Measurements from ENCODE around the gene VKORC1.

Gene VKORC1

GRCh38 chr16:31063495-31063842 lies 31.1 kb downstream of the VKORC1 start:
- DNase-seq, result no peak
- intact Hi-C loops (cut with DNase I; ENCODE audit: low total_unique reads), result no loop called here
- peaks cover 0 to 11% (median 10%) of the 10 kb centered on the region in 4 donors for H3K4me1 ChIP-seq
- no peak overlapping the region for H3K27ac ChIP-seq
- TF ChIP-seq, protein P1, sequence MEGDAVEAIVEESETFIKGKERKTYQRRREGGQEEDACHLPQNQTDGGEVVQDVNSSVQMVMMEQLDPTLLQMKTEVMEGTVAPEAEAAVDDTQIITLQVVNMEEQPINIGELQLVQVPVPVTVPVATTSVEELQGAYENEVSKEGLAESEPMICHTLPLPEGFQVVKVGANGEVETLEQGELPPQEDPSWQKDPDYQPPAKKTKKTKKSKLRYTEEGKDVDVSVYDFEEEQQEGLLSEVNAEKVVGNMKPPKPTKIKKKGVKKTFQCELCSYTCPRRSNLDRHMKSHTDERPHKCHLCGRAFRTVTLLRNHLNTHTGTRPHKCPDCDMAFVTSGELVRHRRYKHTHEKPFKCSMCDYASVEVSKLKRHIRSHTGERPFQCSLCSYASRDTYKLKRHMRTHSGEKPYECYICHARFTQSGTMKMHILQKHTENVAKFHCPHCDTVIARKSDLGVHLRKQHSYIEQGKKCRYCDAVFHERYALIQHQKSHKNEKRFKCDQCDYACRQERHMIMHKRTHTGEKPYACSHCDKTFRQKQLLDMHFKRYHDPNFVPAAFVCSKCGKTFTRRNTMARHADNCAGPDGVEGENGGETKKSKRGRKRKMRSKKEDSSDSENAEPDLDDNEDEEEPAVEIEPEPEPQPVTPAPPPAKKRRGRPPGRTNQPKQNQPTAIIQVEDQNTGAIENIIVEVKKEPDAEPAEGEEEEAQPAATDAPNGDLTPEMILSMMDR (IDR thresholded peaks at IDR 0.05), result no peak
- H3K36me3 ChIP-seq, result peaks cover 18 to 41% (median 23%) of the 10 kb centered on the region in 3 donors
- no peaks in the 10 kb centered on the region for H3K27me3 ChIP-seq
- no peak overlapping the region for H3K4me3 ChIP-seq
- no peaks in the 10 kb centered on the region for H3K9me3 ChIP-seq

DNA sequence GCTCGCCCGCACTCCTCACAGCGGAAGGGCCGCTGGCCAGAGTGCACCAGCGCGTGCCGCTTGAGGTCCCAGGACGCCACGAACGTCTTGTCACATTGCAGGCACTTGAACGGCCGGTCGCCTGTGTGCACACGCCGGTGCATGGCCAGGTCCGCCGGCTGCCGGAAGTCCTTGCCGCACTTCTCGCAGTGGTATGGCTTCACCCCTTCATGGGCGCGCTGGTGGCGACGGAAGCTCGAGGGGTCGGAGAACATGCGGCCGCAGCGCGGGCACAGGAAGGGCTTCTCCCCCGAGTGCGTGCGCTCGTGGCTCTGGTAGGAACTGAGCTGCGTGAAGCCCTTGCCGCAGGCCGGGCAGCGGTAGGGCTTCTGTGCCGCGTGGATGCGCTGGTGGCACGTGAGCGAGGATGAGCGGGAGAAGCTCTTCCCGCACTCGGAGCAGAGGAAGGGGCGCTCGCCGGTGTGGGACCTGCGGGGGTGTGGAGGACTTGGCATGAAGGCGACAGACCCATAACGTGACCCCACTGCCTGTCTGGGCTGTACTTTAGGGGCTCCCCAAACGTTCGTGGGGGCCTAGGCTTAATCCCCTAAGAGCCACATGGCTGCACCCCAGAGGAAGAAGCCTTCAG lies 32.7 kb downstream of the VKORC1 start:
- intact Hi-C loops (cut with DNase I; ENCODE audit: low total_unique reads), result no loop called here
- no peak overlapping the region for H3K4me3 ChIP-seq
- no peak overlapping the region for H3K27ac ChIP-seq
- H3K36me3 ChIP-seq, result peaks cover 25 to 52% (median 33%) of the 10 kb centered on the region in 3 donors
- no peaks in the 10 kb centered on the region for H3K9me3 ChIP-seq
- peaks cover 0 to 11% (median 10%) of the 10 kb centered on the region in 4 donors for H3K4me1 ChIP-seq
- no peaks in the 10 kb centered on the region for H3K27me3 ChIP-seq
- TF ChIP-seq, protein P1 (IDR thresholded peaks at IDR 0.05), result no peak
- no peak for DNase-seq

DNA sequence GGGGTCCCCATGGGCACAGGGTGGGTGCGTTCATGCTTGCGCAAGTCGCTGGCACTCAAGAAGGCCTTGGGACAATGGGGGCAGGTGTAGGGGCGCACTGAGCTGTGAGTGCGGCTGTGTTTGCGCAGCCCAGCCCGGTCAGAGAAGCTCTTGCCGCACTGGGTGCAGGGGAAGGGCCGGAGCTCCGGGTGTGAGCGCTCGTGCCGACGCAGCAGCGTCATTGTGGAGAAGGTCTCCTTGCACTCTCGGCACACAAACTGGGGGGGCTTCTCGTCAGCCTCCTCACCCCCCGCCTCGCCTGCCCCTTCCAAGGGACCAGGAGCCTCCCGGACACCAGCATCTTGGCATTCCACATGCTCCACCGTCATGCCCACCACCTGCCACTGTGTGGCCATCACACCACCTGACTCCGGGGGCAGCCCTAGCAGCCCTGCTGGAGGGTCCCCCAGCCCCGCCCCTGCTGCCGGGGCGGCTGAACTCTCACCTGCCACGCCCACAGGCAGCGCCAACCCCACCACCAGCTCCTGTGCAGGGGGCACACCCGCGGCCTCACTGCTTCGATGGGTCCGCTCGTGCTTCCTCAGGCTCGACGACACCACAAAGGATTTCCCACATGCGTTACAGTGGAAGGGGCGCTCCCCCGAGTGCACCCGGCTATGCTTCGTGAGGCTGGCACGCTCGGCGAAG lies 33.3 kb downstream of the VKORC1 start:
- intact Hi-C loops (cut with DNase I; ENCODE audit: low total_unique reads), result no loop called here
- DNase-seq, result no peak
- Histone ChIP-seq H3K27me3 (no peaks in the 10 kb centered on the region), H3K4me3 (no peak overlapping the region), H3K9me3 (no peaks in the 10 kb centered on the region), H3K27ac (no peak overlapping the region), H3K4me1 (peaks cover 0 to 11% (median 10%) of the 10 kb centered on the region in 4 donors), H3K36me3 (peaks cover 25 to 52% (median 33%) of the 10 kb centered on the region in 3 donors)
- TF ChIP-seq, protein P1 (IDR thresholded peaks at IDR 0.05), result no peak

DNA sequence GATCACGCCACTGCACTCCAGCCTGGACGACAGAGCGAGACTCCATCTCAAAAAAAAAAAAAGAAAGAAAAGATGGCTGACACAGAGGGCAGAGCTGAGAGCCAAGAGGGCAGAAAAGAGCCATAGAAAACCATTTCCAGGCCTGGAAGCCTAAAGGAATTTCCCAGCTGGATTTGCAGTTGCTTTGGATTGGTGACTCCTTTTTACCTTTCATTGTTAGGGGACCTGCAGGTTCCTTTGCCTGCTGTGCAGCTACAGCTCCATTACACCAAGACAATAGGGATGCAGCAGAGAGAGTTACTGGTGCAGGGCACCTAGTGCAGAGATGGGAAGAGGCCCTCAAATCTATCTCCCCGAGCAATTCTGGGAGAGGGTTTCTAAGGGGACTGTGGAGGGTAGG lies 39.0 kb downstream of the VKORC1 start:
- TF ChIP-seq, protein P1 (IDR thresholded peaks at IDR 0.05), result no peak
- Histone ChIP-seq H3K36me3 (peaks cover 9 to 19% (median 16%) of the 10 kb centered on the region in 3 donors), H3K27ac (no peak overlapping the region), H3K27me3 (no peaks in the 10 kb centered on the region), H3K4me1 (no peaks in the 10 kb centered on the region), H3K4me3 (no peak overlapping the region), H3K9me3 (no peaks in the 10 kb centered on the region)
- intact Hi-C loops (cut with DNase I; ENCODE audit: low total_unique reads), result no loop called here
- DNase-seq, result no peak

GRCh38 chr16:31052114-31052513 lies 42.5 kb downstream of the VKORC1 start:
- peak in 1 of 2 donors; percentile 66 for DNase-seq
- intact Hi-C loops (cut with DNase I; ENCODE audit: low total_unique reads), result no loop called here
- Histone ChIP-seq H3K27me3 (no peaks in the 10 kb centered on the region), H3K27ac (no peak overlapping the region), H3K9me3 (no peaks in the 10 kb centered on the region), H3K4me3 (no peak overlapping the region), H3K36me3 (no peaks in the 10 kb centered on the region), H3K4me1 (no peaks in the 10 kb centered on the region)
- TF ChIP-seq, protein P1 (IDR thresholded peaks at IDR 0.05), result no peak

Measured in tibial artery (tissue), 4 donors.